Suprapubic skin (tissue), 4 donors: ENCODE results near the gene TGFBR2.

ENCODE experiments used
- CTCF ChIP-seq, 2 donors: fragments of 200-600 bp in 1 of 2; fragments of 450-650 bp in 1 of 2; sonication (generic) in 1 of 2; IDR thresholded peaks; one replicate each; pipeline ENCODE4 v1.5.1; 2016 to 2019; ENCODE audit warnings: antibody characterized with exemption in 2 of 2, mild to moderate bottlenecking in 1 of 2, moderate library complexity in 1 of 2
- EP300 ChIP-seq: sonication (generic); formaldehyde crosslinking; IDR thresholded peaks from one replicate; pipeline ENCODE4 v1.6.1; 2017; ENCODE audit warnings: antibody characterized with exemption
- POLR2A ChIP-seq, 2 donors: fragments of 450-650 bp; IDR thresholded peaks; one replicate each; pipeline ENCODE4 v1.6.1; 2017; ENCODE audit warnings: antibody characterized with exemption in 2 of 2, mild to moderate bottlenecking in 2 of 2, moderate library complexity in 2 of 2
- POLR2AphosphoS5 ChIP-seq, 3 donors: sonication (generic); formaldehyde crosslinking; IDR thresholded peaks; one replicate each; pipeline ENCODE4 v1.6.1; 2017; ENCODE audit warnings: antibody characterized with exemption in 3 of 3

GRCh38 chr3:30567139-30567753, 39.2 kb upstream of the TGFBR2 start:
- TF ChIP-seq POLR2AphosphoS5 (IDR thresholded peaks at IDR 0.05), result no peak
- TF ChIP-seq CTCF (IDR thresholded peaks at IDR 0.05), result no peak
- TF ChIP-seq POLR2A (IDR thresholded peaks at IDR 0.05), result no peak
- TF ChIP-seq EP300, result no peak
